H1 (cell line): ENCODE data around the gene ROBO2. TPM values are rescaled to one million over a fixed set of nuclear protein-coding genes. Genes with fewer than 3 reads are reported as not detected.

Experiments
- CTCF ChIA-PET: fragments of 300-600 bp; sonication (Branson Sonifier 250); formaldehyde crosslinking; loops from one replicate; lab custom pipeline; 2021; ENCODE audit not compliant: partially characterized antibody; lab: Charles Lee
- POLR2A ChIA-PET: fragments of 300-600 bp; sonication (Branson Sonifier 250); formaldehyde crosslinking; loops from one replicate; lab custom pipeline; 2021; ENCODE audit warnings: inconsistent platforms; ENCODE audit not compliant: partially characterized antibody; lab: Charles Lee
- DNase-seq, 2 experiments: peaks; one replicate each; pipeline versions ENCODE4 v3.0.0 to v3.0.0-alpha.2; 2010 to 2022; ENCODE audit warnings: low spot score in 2 of 2, low read depth in 1 of 2, mixed read lengths in 1 of 2
- FAIRE-seq: peaks from 2 replicates; lab custom pipeline; 2011; peaks lifted over from hg19 to GRCh38; lab: Jason Lieb, UNC
- H2AFZ ChIP-seq: 2 replicates; pipeline ENCODE4 v1.8.1; 2012; ENCODE audit warnings: low read length, inconsistent platforms
- H2AK5ac ChIP-seq: 2 replicates; pipeline ENCODE4 v1.6.1; 2013; ENCODE audit warnings: low read depth, low read length
- H2BK120ac ChIP-seq: replicated peaks from 2 replicates; pipeline ENCODE3; 2013; ENCODE audit warnings: low read depth, low read length, inconsistent platforms
- H2BK12ac ChIP-seq: 2 replicates; pipeline ENCODE4 v1.6.1; 2013; ENCODE audit warnings: low read depth, low read length
- H2BK15ac ChIP-seq: 2 replicates; pipeline ENCODE4 v1.6.1; 2013; ENCODE audit warnings: low read length
- H2BK20ac ChIP-seq: 2 replicates; pipeline ENCODE4 v1.6.1; 2013; ENCODE audit warnings: low read length
- H2BK5ac ChIP-seq: 2 replicates; pipeline ENCODE4 v1.6.1; 2013; ENCODE audit warnings: low read depth, low read length
- H3K14ac ChIP-seq: 2 replicates; pipeline ENCODE4 v1.6.1; 2013; ENCODE audit warnings: inconsistent platforms; ENCODE audit not compliant: insufficient read length
- H3K18ac ChIP-seq: 2 replicates; pipeline ENCODE4 v1.6.1; 2013; ENCODE audit warnings: low read length; ENCODE audit errors: extremely low read depth
- H3K23ac ChIP-seq: 2 replicates; pipeline ENCODE4 v1.6.1; 2013; ENCODE audit warnings: inconsistent platforms; ENCODE audit not compliant: insufficient read length
- H3K23me2 ChIP-seq: 2 replicates; pipeline ENCODE4 v1.6.1; 2013; ENCODE audit warnings: low read depth, low read length
- H3K27ac ChIP-seq: 2 replicates; pipeline ENCODE4 v1.6.1; 2011; ENCODE audit warnings: low read depth, low read length, inconsistent platforms
- H3K27me3 ChIP-seq, 4 experiments: replicated peaks in 1 of 4; 1 replicate in 1 of 4; 2 replicates in 3 of 4; pipeline versions ENCODE4 v1.6.1 to v1.8.1; 2011 to 2013; ENCODE audit warnings: low read length in 3 of 4, mild to moderate bottlenecking in 3 of 4, inconsistent platforms in 2 of 4, mixed read lengths in 2 of 4, moderate library complexity in 1 of 4; ENCODE audit not compliant: control insufficient read depth in 3 of 4, insufficient read depth in 3 of 4; ENCODE audit errors: extremely low read depth in 1 of 4
- H3K36me3 ChIP-seq, 4 experiments: 2 replicates each; pipeline versions ENCODE4 v1.6.1 to v1.8.1; 2011 to 2013; ENCODE audit warnings: mild to moderate bottlenecking in 4 of 4, low read length in 3 of 4, moderate library complexity in 2 of 4, control low read depth in 1 of 4, inconsistent platforms in 1 of 4; ENCODE audit not compliant: insufficient read depth in 4 of 4, control insufficient read depth in 2 of 4
- H3K4ac ChIP-seq: replicated peaks from 2 replicates; pipeline ENCODE3; 2013; ENCODE audit warnings: low read length, low read depth, mixed read lengths, inconsistent platforms; ENCODE audit not compliant: insufficient read length
- H3K4me1 ChIP-seq, 4 experiments: replicated peaks in 1 of 4; 1 replicate in 1 of 4; 2 replicates in 3 of 4; pipeline versions ENCODE4 v1.6.1 to v1.8.1; 2011 to 2013; ENCODE audit warnings: low read length in 3 of 4, inconsistent platforms in 2 of 4, mixed read lengths in 1 of 4; ENCODE audit not compliant: insufficient read depth in 4 of 4, control insufficient read depth in 3 of 4
- H3K4me2 ChIP-seq, 2 experiments: 2 replicates each; pipeline versions ENCODE4 v1.6.1 to v1.8.1; 2011 to 2013; ENCODE audit warnings: low read depth in 2 of 2, low read length in 2 of 2, control low read depth in 1 of 2, inconsistent platforms in 1 of 2, mild to moderate bottlenecking in 1 of 2; ENCODE audit not compliant: insufficient read depth in 1 of 2
- H3K4me3 ChIP-seq, 4 experiments: fragments of 200-600, 300-600 bp in 1 of 4; sonication (generic), shearing (Covaris generic), sonication (Bioruptor Twin) in 1 of 4; 2 replicates each; pipeline versions ENCODE4 v1.5.1 to v1.8.1; 2011 to 2016; ENCODE audit warnings: low read length in 4 of 4, low read depth in 3 of 4, control low read depth in 2 of 4, inconsistent platforms in 2 of 4, mild to moderate bottlenecking in 2 of 4, mixed read lengths in 1 of 4, moderate library complexity in 1 of 4; ENCODE audit not compliant: insufficient read depth in 2 of 4; ENCODE audit errors: extremely low read depth in 1 of 4
- H3K56ac ChIP-seq: replicated peaks from 2 replicates; pipeline ENCODE3; 2013; ENCODE audit warnings: low read depth, mild to moderate bottlenecking, mixed read lengths, low read length, inconsistent platforms; ENCODE audit not compliant: insufficient read length
- H3K79me1 ChIP-seq: 2 replicates; pipeline ENCODE4 v1.6.1; 2013; ENCODE audit warnings: low read depth, low read length, control low read depth
- H3K79me2 ChIP-seq, 2 experiments: 2 replicates each; pipeline versions ENCODE4 v1.6.1 to v1.8.1; 2012 to 2013; ENCODE audit warnings: low read length in 2 of 2, mild to moderate bottlenecking in 2 of 2, inconsistent platforms in 1 of 2; ENCODE audit not compliant: insufficient read depth in 2 of 2, control insufficient read depth in 1 of 2
- H3K9ac ChIP-seq, 4 experiments: replicated peaks in 1 of 4; 1 replicate in 1 of 4; 2 replicates in 3 of 4; pipeline versions ENCODE4 v1.6.1 to v1.8.1; 2011 to 2013; ENCODE audit warnings: low read depth in 3 of 4, low read length in 3 of 4, control low read depth in 2 of 4, mild to moderate bottlenecking in 2 of 4, moderate library complexity in 2 of 4, inconsistent platforms in 1 of 4; ENCODE audit errors: extremely low read depth in 1 of 4
- H3K9me3 ChIP-seq, 2 experiments: 2 replicates each; pipeline versions ENCODE4 v1.6.1 to v1.8.1; 2012 to 2013; ENCODE audit warnings: mild to moderate bottlenecking in 2 of 2, moderate library complexity in 2 of 2, control low read depth in 1 of 2, inconsistent platforms in 1 of 2, low read depth in 1 of 2, low read length in 1 of 2, mixed read lengths in 1 of 2; ENCODE audit not compliant: insufficient read depth in 2 of 2
- H4K20me1 ChIP-seq, 2 experiments: replicated peaks in 1 of 2; 2 replicates each; pipeline versions ENCODE3 to v1.8.1; 2011 to 2013; ENCODE audit warnings: inconsistent platforms in 2 of 2, low read length in 2 of 2, mild to moderate bottlenecking in 1 of 2; ENCODE audit not compliant: insufficient read depth in 2 of 2, control insufficient read depth in 1 of 2
- H4K5ac ChIP-seq: 2 replicates; pipeline ENCODE4 v1.6.1; 2013; ENCODE audit warnings: low read length, low read depth, mixed read lengths, inconsistent platforms; ENCODE audit not compliant: insufficient read length
- H4K8ac ChIP-seq: 2 replicates; pipeline ENCODE4 v1.8.0; 2013; ENCODE audit warnings: mild to moderate bottlenecking, moderate library complexity, low read length, inconsistent platforms; ENCODE audit not compliant: insufficient read depth; ENCODE audit errors: extremely low read depth
- H4K91ac ChIP-seq: replicated peaks from 2 replicates; pipeline ENCODE3; 2013; ENCODE audit warnings: low read length, mixed read lengths, inconsistent platforms; ENCODE audit not compliant: insufficient read length
- BCL11A ChIP-seq, 2 experiments: IDR thresholded peaks; one replicate each; pipeline ENCODE4 v1.6.1; 2011; ENCODE audit warnings: low read depth in 2 of 2, low read length in 2 of 2, mild to moderate bottlenecking in 2 of 2
- CEBPB ChIP-seq: IDR thresholded peaks from 2 replicates; pipeline ENCODE4 v1.6.1; 2012; ENCODE audit warnings: low read depth, low read length
- EZH2 ChIP-seq: fragments of 200-600 bp; sonication (generic); IDR thresholded peaks from 2 replicates; pipeline ENCODE4 v1.7.1; 2012; ENCODE audit warnings: low read depth, mild to moderate bottlenecking, moderate library complexity, low read length, inconsistent platforms; ENCODE audit not compliant: severe bottlenecking
- KDM4A ChIP-seq: IDR thresholded peaks from one replicate; pipeline ENCODE4 v1.7.1; 2012; ENCODE audit warnings: low read depth, mild to moderate bottlenecking, moderate library complexity, low read length, inconsistent platforms; ENCODE audit not compliant: severe bottlenecking
- WGBS, 2 experiments: shearing (Covaris generic) in 1 of 2; methylation state at CpG; one replicate each; pipeline versions ENCODE4 v1.1.6 to v1.1.7; 2013 to 2015; ENCODE audit warnings: low lambda C conversion rate in 2 of 2, mixed read lengths in 2 of 2, inconsistent platforms in 1 of 2, low coverage in 1 of 2, missing lambda C conversion rate in 1 of 2; ENCODE audit not compliant: insufficient replicate concordance in 2 of 2, insufficient coverage in 1 of 2, insufficient read length in 1 of 2; ENCODE audit errors: extremely low coverage in 1 of 2, missing lambda C conversion rate in 1 of 2; 5-methylcytosine and 5-hydroxymethylcytosine counted together
- polyA plus RNA-seq, 7 experiments: library from polyadenylated mRNA; depleted of rRNA in 3 of 7; stranded (reverse) in 5 of 7; unstranded in 2 of 7; fragments of >200 nt in 5 of 7; fragments of 200-250 nt in 2 of 7; gene quantifications; 1 replicate in 5 of 7; 2 replicates in 1 of 7; 4 replicates in 1 of 7; pipeline versions ENCODE4 v1.2.1 to v1.2.3, GENCODE V29; 2011 to 2013; ENCODE audit warnings: missing spikeins in 2 of 7, mixed read lengths in 2 of 7
- total RNA-seq: library from RNA; stranded (reverse); fragmentation: NEBNext Ultra II Directional; extraction: Animal tissue kit (Norgen Biotek cat#: 25700); gene quantifications from 2 replicates; pipeline ENCODE4 v1.2.1, GENCODE V29; 2021

Gene ROBO2
- total and polyA plus RNA-seq, 2 of the 8 experiments (the other 6 are each of a cell fraction or from before 2014, with no cell fraction given): 1.5 to 2.9 TPM

- FAIRE-seq (no peak), DNase-seq (no peak)
- Histone ChIP-seq H2AFZ (no peak overlapping the region), H2BK12ac (no peak overlapping the region), H2BK20ac (no peak overlapping the region), H4K91ac (no peak overlapping the region), H3K4ac (no peak overlapping the region), H2BK5ac (no peak overlapping the region), H4K20me1 (no peaks in the 10 kb centered on the region), H3K4me1 (no peaks in the 10 kb centered on the region), H3K23ac (no peak overlapping the region), H3K18ac (no peak overlapping the region), H3K4me3 (no peak overlapping the region), H2BK15ac (no peak overlapping the region), H3K27ac (no peak overlapping the region), H3K79me2 (no peaks in the 10 kb centered on the region), H3K4me2 (no peak overlapping the region), H3K27me3 (no peaks in the 10 kb centered on the region), H3K36me3 (no peaks in the 10 kb centered on the region), H3K9ac (no peak overlapping the region), H2AK5ac (no peak overlapping the region), H2BK120ac (no peak overlapping the region), H4K8ac (no peak overlapping the region), H3K14ac (no peak overlapping the region), H3K56ac (no peak overlapping the region), H3K9me3 (no peaks in the 10 kb centered on the region), H3K23me2 (no peaks in the 10 kb centered on the region), H3K79me1 (no peaks in the 10 kb centered on the region), H4K5ac (no peak overlapping the region)
- ChIA-PET CTCF (interaction anchor here (1.9 kb wide), 1 partner anchor 16 kb away, joined by 5 read pairs; no protein-coding TSS in a partner anchor), POLR2A (interaction anchor here (0.6 kb wide), 1 partner anchor 900 kb away, joined by 3 read pairs; no protein-coding TSS in a partner anchor)
- 83% methylated on average over 2 of the region's 2 CpGs; no CpG with 5 or more reads in 1 of the 2 experiments for WGBS, 2 experiments
- no peak for TF ChIP-seq BCL11A (IDR thresholded peaks at IDR 0.05; ENCODE audit: low read depth in 2 of 2, low read length in 2 of 2)
- no peak for TF ChIP-seq CEBPB
- TF ChIP-seq EZH2: no peak
- no peak for TF ChIP-seq KDM4A
Observed at GRCh38 chr3:77262361-77262760, 222.5 kb downstream of the ROBO2 start.
